Stimulated activated CD8-positive, alpha-beta memory T cell treated with anti-CD3 and anti-CD28 coated beads, Interleukin-2, amount 100 ng/mL, for 1 hour (primary cell): Measurements from ENCODE around the gene ATAD2B.
"Not testable (repeated sequence)": the region's sequence is repeated elsewhere in the genome, so short reads cannot be mapped to it uniquely, and the experiment has no call there.

ENCODE experiments used
- DNase-seq, 2 donors: peaks; one replicate each; pipeline ENCODE4 v3.0.0-alpha.2; 2020; ENCODE audit warnings: low read depth in 2 of 2

The ATAD2B gene

GRCh38 chr2:23746141-23746863 lies 180.6 kb downstream of the ATAD2B start:
- no peak for DNase-seq

GRCh38 chr2:23745726-23746105 lies 181.2 kb downstream of the ATAD2B start:
- no peak for DNase-seq

GRCh38 chr2:23745068-23745725 lies 181.7 kb downstream of the ATAD2B start:
- DNase-seq: no peak

- not testable (repeated sequence) for DNase-seq
Measured at GRCh38 chr2:23736783-23737182, 190.1 kb downstream of the ATAD2B start.

- DNase-seq: no peak
Measured at GRCh38 chr2:23734416-23734815, 192.5 kb downstream of the ATAD2B start.

GRCh38 chr2:23723029-23723428 lies 203.9 kb downstream of the ATAD2B start:
- not testable (repeated sequence) for DNase-seq

GRCh38 chr2:23722255-23722654 lies 204.7 kb downstream of the ATAD2B start:
- DNase-seq: no peak

- no peak for DNase-seq
Measured at GRCh38 chr2:23721454-23721826, 205.5 kb downstream of the ATAD2B start.

GRCh38 chr2:23720705-23721453 lies 206.0 kb downstream of the ATAD2B start:
- no peak for DNase-seq

- no peak for DNase-seq
Measured at GRCh38 chr2:23719716-23720115, 207.2 kb downstream of the ATAD2B start.

- no peak for DNase-seq
Measured at GRCh38 chr2:23718931-23719700, 207.8 kb downstream of the ATAD2B start.

- DNase-seq: no peak
Measured at GRCh38 chr2:23713351-23713750, 213.6 kb downstream of the ATAD2B start.

GRCh38 chr2:23712756-23713151 lies 214.2 kb downstream of the ATAD2B start:
- DNase-seq: no peak

- DNase-seq: no peak
Measured at GRCh38 chr2:23711979-23712755, 214.8 kb downstream of the ATAD2B start.

- DNase-seq: no peak
Measured at GRCh38 chr2:23709311-23709710, 217.6 kb downstream of the ATAD2B start.

- DNase-seq: no peak
Measured at GRCh38 chr2:23708771-23709170, 218.2 kb downstream of the ATAD2B start.

GRCh38 chr2:23707096-23707495 lies 219.8 kb downstream of the ATAD2B start:
- no peak for DNase-seq

GRCh38 chr2:23706613-23707078 lies 220.3 kb downstream of the ATAD2B start:
- no peak for DNase-seq

- DNase-seq: no peak
Measured at GRCh38 chr2:23705771-23706612, 220.9 kb downstream of the ATAD2B start.
